ENCODE results near the gene CST9. TPM values are rescaled to one million over a fixed set of nuclear protein-coding genes. Genes with fewer than 3 reads are reported as not detected.
A peak's percentile ranks its signal among the peaks of the same experiment; 100 is the strongest.

Gene CST9, protein sequence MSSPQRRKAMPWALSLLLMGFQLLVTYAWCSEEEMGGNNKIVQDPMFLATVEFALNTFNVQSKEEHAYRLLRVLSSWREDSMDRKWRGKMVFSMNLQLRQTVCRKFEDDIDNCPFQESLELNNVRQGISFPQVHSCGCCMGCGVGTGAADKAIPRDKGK
- not detected for polyA plus RNA-seq (2013)

DNA sequence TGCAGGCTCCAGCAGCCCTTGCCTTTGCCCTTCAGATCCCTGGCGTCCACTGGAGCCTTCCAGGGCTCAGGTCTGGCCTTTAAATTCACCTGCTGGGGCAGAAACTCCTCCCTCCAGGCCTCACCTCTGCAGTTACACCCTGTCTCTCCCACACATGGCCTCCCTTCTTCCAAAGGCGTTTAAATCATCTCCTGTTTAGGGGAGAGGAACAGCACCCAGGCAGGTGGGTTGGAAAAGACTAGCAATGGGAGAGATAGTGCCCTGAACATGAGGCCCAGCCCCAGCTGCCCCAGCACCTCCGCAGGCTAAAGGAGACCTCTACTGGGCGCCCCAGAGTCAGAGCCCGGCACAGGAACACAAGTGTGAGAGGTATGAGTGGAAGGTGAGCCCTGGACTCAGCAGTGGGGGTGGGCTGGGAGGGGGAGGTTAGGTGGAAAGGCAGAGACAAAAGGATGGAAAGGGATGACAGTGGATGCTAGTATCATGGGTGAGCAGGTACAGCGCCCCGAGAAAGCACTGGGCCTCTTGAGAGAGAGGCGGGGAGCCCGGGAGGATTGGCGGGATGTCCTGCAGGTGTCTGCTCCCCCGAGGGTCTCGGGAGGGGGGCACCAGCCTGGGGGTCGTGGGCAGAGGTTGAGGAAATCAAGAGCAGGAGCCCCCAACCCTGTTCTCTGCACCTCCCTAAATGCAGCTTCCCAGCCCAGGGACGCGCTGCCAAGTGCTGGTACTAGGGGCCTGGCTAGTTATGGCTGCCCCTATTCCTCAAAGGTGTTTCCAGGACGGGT is at the start of gene CST9:
TSS of gene CST9 (minus strand) at position 51 of the 785 bp plus-strand sequence. CDS start 53 bp downstream, outside the sequence.
- POLR2A ChIA-PET: no interaction called here
- DNase-seq: no peak
- CTCF ChIA-PET: interaction anchor here (0.7 to 6.5 kb wide), 11 partner anchors 20 to 260 kb away, joined by 3 to 118 read pairs (median 5); partner anchors contain the start of gene CSTL1
- no peak within 1 kb of the TSS for H3K27ac ChIP-seq (ENCODE audit: insufficient read depth in 1 of 2, low read depth in 1 of 2, low read length in 2 of 2, poor library complexity in 1 of 2, severe bottlenecking in 2 of 2)
- H3K4me3 ChIP-seq (ENCODE audit: control insufficient read depth in 1 of 7, extremely low read depth in 1 of 7, insufficient read depth in 4 of 7, low read depth in 2 of 7, low read length in 6 of 7): no peak within 1 kb of the TSS
- no peaks in the 10 kb centered on the region for H3K27me3 ChIP-seq (replicated peaks in 2 of 5; ENCODE audit: control insufficient read depth in 4 of 5, insufficient read depth in 5 of 5, low read length in 4 of 5)
- 59% methylated on average over 12 of the region's 16 CpGs for WGBS (ENCODE audit: insufficient coverage)
- H3K9me3 ChIP-seq (ENCODE audit: control extremely low read depth in 1 of 5, control insufficient read depth in 4 of 5, insufficient read depth in 2 of 5, low read depth in 1 of 5, low read length in 4 of 5): no peaks in the 10 kb centered on the region
- peaks cover 2 to 22% (median 14%) of the 10 kb centered on the region in 4 experiments for H3K4me1 ChIP-seq (ENCODE audit: control extremely low read depth in 1 of 4, control insufficient read depth in 4 of 4, insufficient read depth in 4 of 4, low read length in 3 of 4)
- no peaks in the 10 kb centered on the region for H3K36me3 ChIP-seq (ENCODE audit: control insufficient read depth in 4 of 4, insufficient read depth in 4 of 4, low read length in 3 of 4)

DNA sequence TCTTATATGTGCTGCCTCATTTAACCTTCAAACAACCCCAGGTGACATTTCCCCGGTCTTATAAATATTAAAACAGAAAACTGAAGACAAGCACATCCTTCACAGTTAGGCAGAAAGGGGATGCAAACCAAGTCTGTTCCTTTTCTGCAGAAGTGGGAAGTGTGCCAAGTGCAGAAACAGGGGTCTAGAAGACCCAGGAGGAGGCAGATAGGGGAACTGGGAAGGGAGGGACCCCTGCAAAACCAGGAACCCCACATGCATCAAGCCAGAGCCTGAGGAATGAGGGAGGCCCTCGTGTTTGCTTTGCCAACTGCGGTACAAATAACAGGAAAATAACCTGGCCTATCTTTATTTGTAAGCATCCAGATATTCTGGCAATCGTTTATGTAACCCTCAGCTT is 49.0 kb upstream of the CST9 start:
- ChIA-PET CTCF (no interaction called here), POLR2A (no interaction called here)
- no peaks in the 10 kb centered on the region for H3K27me3 ChIP-seq (replicated peaks in 2 of 5; ENCODE audit: control insufficient read depth in 4 of 5, insufficient read depth in 5 of 5, low read length in 4 of 5)
- H3K4me1 ChIP-seq (ENCODE audit: control extremely low read depth in 1 of 4, control insufficient read depth in 4 of 4, insufficient read depth in 4 of 4, low read length in 3 of 4): peaks cover 0 to 31% (median 23%) of the 10 kb centered on the region in 4 experiments
- no peak overlapping the region for H3K27ac ChIP-seq (ENCODE audit: insufficient read depth in 1 of 2, low read depth in 1 of 2, low read length in 2 of 2, poor library complexity in 1 of 2, severe bottlenecking in 2 of 2)
- H3K36me3 ChIP-seq (ENCODE audit: control insufficient read depth in 4 of 4, insufficient read depth in 4 of 4, low read length in 3 of 4): no peaks in the 10 kb centered on the region
- H3K4me3 ChIP-seq (ENCODE audit: control insufficient read depth in 1 of 7, extremely low read depth in 1 of 7, insufficient read depth in 4 of 7, low read depth in 2 of 7, low read length in 6 of 7): no peak overlapping the region
- 43% methylated on average over 4 of the region's 4 CpGs for WGBS (ENCODE audit: insufficient coverage)
- no peaks in the 10 kb centered on the region for H3K9me3 ChIP-seq (ENCODE audit: control extremely low read depth in 1 of 5, control insufficient read depth in 4 of 5, insufficient read depth in 2 of 5, low read depth in 1 of 5, low read length in 4 of 5)
- peak in 2 of 3 donors; percentile 23 to 24 for DNase-seq

DNA sequence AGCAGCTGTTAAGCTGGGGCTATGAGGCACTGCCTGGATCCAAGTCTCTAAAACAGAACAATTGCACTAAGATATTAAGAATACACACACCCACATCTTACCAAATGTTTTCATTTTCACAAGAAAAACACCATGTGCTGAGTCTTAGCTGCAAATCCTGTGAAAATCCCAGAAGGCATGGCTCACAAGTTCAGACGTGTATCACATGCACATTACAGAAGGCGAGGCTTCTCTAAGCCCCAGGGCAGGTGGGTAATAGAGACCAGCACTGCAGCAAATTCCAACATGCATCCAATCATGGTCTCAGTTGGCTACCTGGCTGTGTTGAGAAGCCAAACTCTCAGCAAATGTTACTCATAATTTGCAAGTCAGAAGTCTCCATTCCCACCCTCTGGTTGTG is 48.3 kb upstream of the CST9 start:
- no peaks in the 10 kb centered on the region for H3K9me3 ChIP-seq (ENCODE audit: control extremely low read depth in 1 of 5, control insufficient read depth in 4 of 5, insufficient read depth in 2 of 5, low read depth in 1 of 5, low read length in 4 of 5)
- POLR2A ChIA-PET: no interaction called here
- H3K27ac ChIP-seq (ENCODE audit: insufficient read depth in 1 of 2, low read depth in 1 of 2, low read length in 2 of 2, poor library complexity in 1 of 2, severe bottlenecking in 2 of 2): no peak overlapping the region
- no peaks in the 10 kb centered on the region for H3K36me3 ChIP-seq (ENCODE audit: control insufficient read depth in 4 of 4, insufficient read depth in 4 of 4, low read length in 3 of 4)
- peaks cover 0 to 31% (median 23%) of the 10 kb centered on the region in 4 experiments for H3K4me1 ChIP-seq (ENCODE audit: control extremely low read depth in 1 of 4, control insufficient read depth in 4 of 4, insufficient read depth in 4 of 4, low read length in 3 of 4)
- no peaks in the 10 kb centered on the region for H3K27me3 ChIP-seq (replicated peaks in 2 of 5; ENCODE audit: control insufficient read depth in 4 of 5, insufficient read depth in 5 of 5, low read length in 4 of 5)
- CTCF ChIA-PET: interaction anchor here (1.3 kb wide), 1 partner anchor 13 kb away, joined by 3 read pairs; no protein-coding TSS in a partner anchor
- 100% methylated on average over 2 of the region's 2 CpGs for WGBS (ENCODE audit: insufficient coverage)
- no peak for DNase-seq
- no peak overlapping the region for H3K4me3 ChIP-seq (ENCODE audit: control insufficient read depth in 1 of 7, extremely low read depth in 1 of 7, insufficient read depth in 4 of 7, low read depth in 2 of 7, low read length in 6 of 7)

DNA sequence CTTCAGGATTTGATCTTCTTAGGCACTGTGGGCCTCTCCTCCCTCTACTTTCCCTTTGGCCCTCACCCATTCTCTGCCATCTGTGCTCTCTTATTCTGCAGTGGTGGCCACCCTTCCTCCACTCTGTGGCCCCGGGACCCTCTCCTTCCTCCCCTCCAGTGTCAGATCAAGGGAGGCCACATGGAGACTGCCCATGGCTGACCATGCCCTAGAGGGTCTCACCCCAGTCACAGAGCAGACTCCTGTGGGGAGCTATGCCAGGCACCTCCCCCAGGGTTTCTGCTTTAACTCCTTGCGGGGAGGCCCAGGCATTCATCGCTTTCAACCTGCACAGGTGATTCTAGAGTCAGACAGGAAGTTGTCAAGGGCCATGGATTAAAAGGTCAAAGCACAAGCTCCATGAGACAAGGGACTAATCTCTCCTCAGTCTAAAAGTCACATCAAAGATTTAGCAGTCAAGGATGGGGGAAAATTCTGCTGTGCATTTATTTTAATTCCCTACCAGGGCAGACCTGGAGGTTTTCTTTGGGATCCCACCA is 47.8 kb upstream of the CST9 start:
- WGBS (ENCODE audit: insufficient coverage): 100% methylated on average over 3 of the region's 3 CpGs
- no peak overlapping the region for H3K4me3 ChIP-seq (ENCODE audit: control insufficient read depth in 1 of 7, extremely low read depth in 1 of 7, insufficient read depth in 4 of 7, low read depth in 2 of 7, low read length in 6 of 7)
- H3K27ac ChIP-seq (ENCODE audit: insufficient read depth in 1 of 2, low read depth in 1 of 2, low read length in 2 of 2, poor library complexity in 1 of 2, severe bottlenecking in 2 of 2): no peak overlapping the region
- no peak for DNase-seq
- H3K4me1 ChIP-seq (ENCODE audit: control extremely low read depth in 1 of 4, control insufficient read depth in 4 of 4, insufficient read depth in 4 of 4, low read length in 3 of 4): peaks cover 0 to 31% (median 23%) of the 10 kb centered on the region in 4 experiments
- no peaks in the 10 kb centered on the region for H3K36me3 ChIP-seq (ENCODE audit: control insufficient read depth in 4 of 4, insufficient read depth in 4 of 4, low read length in 3 of 4)
- H3K9me3 ChIP-seq (ENCODE audit: control extremely low read depth in 1 of 5, control insufficient read depth in 4 of 5, insufficient read depth in 2 of 5, low read depth in 1 of 5, low read length in 4 of 5): no peaks in the 10 kb centered on the region
- ChIA-PET CTCF (interaction anchor here (1.3 kb wide), 1 partner anchor 13 kb away, joined by 3 read pairs; no protein-coding TSS in a partner anchor), POLR2A (no interaction called here)
- no peaks in the 10 kb centered on the region for H3K27me3 ChIP-seq (replicated peaks in 2 of 5; ENCODE audit: control insufficient read depth in 4 of 5, insufficient read depth in 5 of 5, low read length in 4 of 5)

DNA sequence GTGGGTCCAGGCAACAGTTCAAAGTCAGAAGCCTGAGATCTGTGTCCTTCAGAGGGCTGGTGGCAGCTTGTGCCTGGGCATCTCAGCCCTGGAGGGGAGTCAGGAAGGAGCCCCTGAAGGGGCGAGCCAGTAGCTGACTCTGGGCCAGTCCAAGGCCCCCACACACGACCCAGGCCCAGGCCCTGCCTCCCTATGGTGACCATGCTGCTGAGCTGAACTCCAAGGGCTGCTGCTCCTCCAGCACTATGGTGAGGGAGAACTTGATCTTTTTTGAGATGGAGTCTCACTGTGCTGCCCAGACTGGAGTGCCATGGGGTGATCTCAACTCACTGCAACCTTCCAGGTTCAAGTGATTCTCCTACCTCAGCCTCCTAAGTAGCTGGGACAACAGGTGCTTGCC is 47.2 kb upstream of the CST9 start:
- no peak overlapping the region for H3K27ac ChIP-seq (ENCODE audit: insufficient read depth in 1 of 2, low read depth in 1 of 2, low read length in 2 of 2, poor library complexity in 1 of 2, severe bottlenecking in 2 of 2)
- no peaks in the 10 kb centered on the region for H3K9me3 ChIP-seq (ENCODE audit: control extremely low read depth in 1 of 5, control insufficient read depth in 4 of 5, insufficient read depth in 2 of 5, low read depth in 1 of 5, low read length in 4 of 5)
- H3K27me3 ChIP-seq (replicated peaks in 2 of 5; ENCODE audit: control insufficient read depth in 4 of 5, insufficient read depth in 5 of 5, low read length in 4 of 5): no peaks in the 10 kb centered on the region
- H3K36me3 ChIP-seq (ENCODE audit: control insufficient read depth in 4 of 4, insufficient read depth in 4 of 4, low read length in 3 of 4): no peaks in the 10 kb centered on the region
- 88% methylated on average over 1 of the region's 2 CpGs for WGBS (ENCODE audit: insufficient coverage)
- no peak overlapping the region for H3K4me3 ChIP-seq (ENCODE audit: control insufficient read depth in 1 of 7, extremely low read depth in 1 of 7, insufficient read depth in 4 of 7, low read depth in 2 of 7, low read length in 6 of 7)
- CTCF ChIA-PET: interaction anchor here (1.3 kb wide), 1 partner anchor 12 kb away, joined by 3 read pairs; no protein-coding TSS in a partner anchor
- no peak for DNase-seq
- POLR2A ChIA-PET: no interaction called here
- H3K4me1 ChIP-seq (ENCODE audit: control extremely low read depth in 1 of 4, control insufficient read depth in 4 of 4, insufficient read depth in 4 of 4, low read length in 3 of 4): peaks cover 0 to 31% (median 23%) of the 10 kb centered on the region in 4 experiments

DNA sequence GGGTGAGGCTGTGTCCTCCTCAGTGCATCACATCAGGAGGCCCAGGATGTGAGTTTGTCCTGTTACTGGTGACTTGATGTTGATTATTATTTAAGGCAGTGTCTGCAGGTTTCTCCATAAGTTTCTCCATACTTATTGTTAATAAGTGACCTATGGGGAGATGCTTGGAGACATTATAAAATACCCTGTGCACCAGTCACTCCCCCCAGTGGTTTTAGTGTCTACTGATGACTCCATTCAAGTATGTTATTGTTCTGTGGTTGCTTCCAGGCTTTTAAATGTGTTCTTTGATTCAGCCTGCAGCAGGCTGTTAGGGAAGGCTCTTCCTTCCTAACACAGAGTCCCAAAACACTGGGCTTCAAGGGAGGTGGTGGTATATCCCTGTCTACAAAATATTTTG is 46.7 kb upstream of the CST9 start:
- POLR2A ChIA-PET: no interaction called here
- H3K4me1 ChIP-seq (ENCODE audit: control extremely low read depth in 1 of 4, control insufficient read depth in 4 of 4, insufficient read depth in 4 of 4, low read length in 3 of 4): peaks cover 0 to 32% (median 23%) of the 10 kb centered on the region in 4 experiments
- no peak overlapping the region for H3K4me3 ChIP-seq (ENCODE audit: control insufficient read depth in 1 of 7, extremely low read depth in 1 of 7, insufficient read depth in 4 of 7, low read depth in 2 of 7, low read length in 6 of 7)
- CTCF ChIA-PET: no interaction called here
- DNase-seq: no peak
- no peak overlapping the region for H3K27ac ChIP-seq (ENCODE audit: insufficient read depth in 1 of 2, low read depth in 1 of 2, low read length in 2 of 2, poor library complexity in 1 of 2, severe bottlenecking in 2 of 2)
- H3K9me3 ChIP-seq (ENCODE audit: control extremely low read depth in 1 of 5, control insufficient read depth in 4 of 5, insufficient read depth in 2 of 5, low read depth in 1 of 5, low read length in 4 of 5): no peaks in the 10 kb centered on the region
- H3K36me3 ChIP-seq (ENCODE audit: control insufficient read depth in 4 of 4, insufficient read depth in 4 of 4, low read length in 3 of 4): no peaks in the 10 kb centered on the region
- H3K27me3 ChIP-seq (replicated peaks in 2 of 5; ENCODE audit: control insufficient read depth in 4 of 5, insufficient read depth in 5 of 5, low read length in 4 of 5): no peaks in the 10 kb centered on the region

DNA sequence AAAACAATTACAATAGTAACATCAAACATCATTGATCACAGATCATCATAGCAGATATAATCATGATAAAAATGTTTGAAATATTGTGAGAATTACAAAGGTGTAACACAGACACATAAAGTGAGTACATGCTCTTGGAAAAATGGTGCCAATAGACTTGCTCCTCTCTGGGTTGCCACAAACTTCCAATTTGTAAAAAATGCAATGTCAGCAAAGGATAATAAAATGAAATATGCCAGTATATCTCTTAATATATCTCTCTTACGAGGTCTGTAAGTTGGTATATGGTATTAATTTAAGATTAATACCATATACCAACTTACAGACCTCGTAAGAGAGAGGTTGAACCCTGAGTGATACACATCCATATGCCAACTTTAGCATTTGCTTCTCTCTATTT is 45.4 kb upstream of the CST9 start:
- no peaks in the 10 kb centered on the region for H3K9me3 ChIP-seq (ENCODE audit: control extremely low read depth in 1 of 5, control insufficient read depth in 4 of 5, insufficient read depth in 2 of 5, low read depth in 1 of 5, low read length in 4 of 5)
- H3K27ac ChIP-seq (ENCODE audit: insufficient read depth in 1 of 2, low read depth in 1 of 2, low read length in 2 of 2, poor library complexity in 1 of 2, severe bottlenecking in 2 of 2): no peak overlapping the region
- ChIA-PET POLR2A (no interaction called here), CTCF (no interaction called here)
- H3K36me3 ChIP-seq (ENCODE audit: control insufficient read depth in 4 of 4, insufficient read depth in 4 of 4, low read length in 3 of 4): no peaks in the 10 kb centered on the region
- H3K27me3 ChIP-seq (replicated peaks in 2 of 5; ENCODE audit: control insufficient read depth in 4 of 5, insufficient read depth in 5 of 5, low read length in 4 of 5): no peaks in the 10 kb centered on the region
- H3K4me3 ChIP-seq (ENCODE audit: control insufficient read depth in 1 of 7, extremely low read depth in 1 of 7, insufficient read depth in 4 of 7, low read depth in 2 of 7, low read length in 6 of 7): no peak overlapping the region
- WGBS (ENCODE audit: insufficient coverage): no CpG with 5 or more reads among the region's 2 CpGs
- DNase-seq: no peak
- peaks cover 2 to 40% (median 27%) of the 10 kb centered on the region in 4 experiments for H3K4me1 ChIP-seq (ENCODE audit: control extremely low read depth in 1 of 4, control insufficient read depth in 4 of 4, insufficient read depth in 4 of 4, low read length in 3 of 4)

Data from common myeloid progenitor, CD34-positive (primary cell).